Ectodermal cell (in vitro differentiated cells): ENCODE measurements around the gene SLC36A4.
"Not testable (repeated sequence)": the region's sequence is repeated elsewhere in the genome, so short reads cannot be mapped to it uniquely, and the experiment has no call there.

ENCODE experiments used
- H3K27ac ChIP-seq: 2 replicates; pipeline ENCODE4 v1.7.0; 2013; ENCODE audit warnings: mild to moderate bottlenecking, low read depth, low read length; ENCODE audit not compliant: insufficient read depth, poor library complexity, severe bottlenecking
- H3K27me3 ChIP-seq: 2 replicates; pipeline ENCODE4 v1.7.0; 2013; ENCODE audit warnings: mild to moderate bottlenecking, low read length; ENCODE audit not compliant: insufficient read depth, control insufficient read depth, poor library complexity, severe bottlenecking
- H3K36me3 ChIP-seq: one replicate; pipeline ENCODE4 v1.7.0; 2013; ENCODE audit warnings: low read length; ENCODE audit not compliant: control insufficient read depth, insufficient read depth
- H3K4me1 ChIP-seq: one replicate; pipeline ENCODE4 v1.7.0; 2013; ENCODE audit warnings: low read length; ENCODE audit not compliant: control insufficient read depth, insufficient read depth
- H3K4me3 ChIP-seq: 2 replicates; pipeline ENCODE4 v1.7.0; 2013; ENCODE audit warnings: low read depth, low read length, control low read depth; ENCODE audit not compliant: insufficient read depth
- H3K9me3 ChIP-seq: 2 replicates; pipeline ENCODE4 v1.7.0; 2013; ENCODE audit warnings: mild to moderate bottlenecking, low read length, moderate library complexity; ENCODE audit not compliant: control insufficient read depth
- WGBS, 2 experiments: methylation state at CpG; one replicate each; pipeline ENCODE4 v1.1.7; 2013; ENCODE audit warnings: missing lambda C conversion rate in 2 of 2; 5-methylcytosine and 5-hydroxymethylcytosine counted together

Gene SLC36A4

GRCh38 chr11:93194673-93195291, 3.0 kb downstream of the SLC36A4 start:
- Histone ChIP-seq H3K27ac (no peak overlapping the region), H3K4me3 (no peak overlapping the region), H3K9me3 (no peaks in the 10 kb centered on the region), H3K36me3 (no peaks in the 10 kb centered on the region), H3K27me3 (no peaks in the 10 kb centered on the region), H3K4me1 (peaks cover 9% of the 10 kb centered on the region)
- 80 to 100% methylated on average over 1 of the region's 1 CpG for WGBS, 2 experiments

DNA sequence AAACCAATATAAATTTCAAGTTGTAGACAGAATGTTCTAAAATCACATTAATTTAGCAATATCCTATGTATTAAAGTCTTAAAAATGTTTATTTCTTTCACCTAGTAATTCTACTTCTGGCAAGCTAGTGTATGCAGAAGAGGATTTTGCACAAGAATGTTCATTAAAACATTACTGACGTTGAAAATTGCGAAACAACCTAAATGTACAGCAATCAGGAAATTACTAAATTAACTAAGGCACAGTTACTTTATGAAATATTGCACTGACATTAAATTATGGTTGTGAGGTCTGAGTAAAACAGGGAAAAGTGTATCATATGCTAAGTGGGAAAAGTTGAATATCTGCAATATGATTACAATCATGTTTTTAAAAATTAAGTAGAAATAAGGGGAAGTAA, 4.1 kb downstream of the SLC36A4 start:
- Histone ChIP-seq H3K4me3 (no peak overlapping the region), H3K4me1 (peaks cover 9% of the 10 kb centered on the region), H3K27me3 (no peaks in the 10 kb centered on the region), H3K9me3 (no peaks in the 10 kb centered on the region), H3K36me3 (peaks cover 2% of the 10 kb centered on the region), H3K27ac (no peak overlapping the region)
- 96% methylated on average over 2 of the region's 2 CpGs; no CpG with 5 or more reads in 1 of the 2 experiments for WGBS, 2 experiments

GRCh38 chr11:93192163-93192562, 5.6 kb downstream of the SLC36A4 start:
- WGBS, 2 experiments: 51 to 52% methylated on average over 4 of the region's 5 CpGs
- Histone ChIP-seq H3K4me3 (no peak overlapping the region), H3K36me3 (peaks cover 7% of the 10 kb centered on the region), H3K9me3 (no peaks in the 10 kb centered on the region), H3K27ac (no peak overlapping the region), H3K27me3 (no peaks in the 10 kb centered on the region), H3K4me1 (peaks cover 9% of the 10 kb centered on the region)

GRCh38 chr11:93189462-93189861, 8.3 kb downstream of the SLC36A4 start:
- peaks cover 4% of the 10 kb centered on the region for H3K4me1 ChIP-seq
- H3K27me3 ChIP-seq: no peaks in the 10 kb centered on the region
- WGBS, 2 experiments: no CpG with 5 or more reads among the region's 1 CpG
- no peak overlapping the region for H3K4me3 ChIP-seq
- no peak overlapping the region for H3K27ac ChIP-seq
- H3K36me3 ChIP-seq: peaks cover 10% of the 10 kb centered on the region
- H3K9me3 ChIP-seq: no peaks in the 10 kb centered on the region

DNA sequence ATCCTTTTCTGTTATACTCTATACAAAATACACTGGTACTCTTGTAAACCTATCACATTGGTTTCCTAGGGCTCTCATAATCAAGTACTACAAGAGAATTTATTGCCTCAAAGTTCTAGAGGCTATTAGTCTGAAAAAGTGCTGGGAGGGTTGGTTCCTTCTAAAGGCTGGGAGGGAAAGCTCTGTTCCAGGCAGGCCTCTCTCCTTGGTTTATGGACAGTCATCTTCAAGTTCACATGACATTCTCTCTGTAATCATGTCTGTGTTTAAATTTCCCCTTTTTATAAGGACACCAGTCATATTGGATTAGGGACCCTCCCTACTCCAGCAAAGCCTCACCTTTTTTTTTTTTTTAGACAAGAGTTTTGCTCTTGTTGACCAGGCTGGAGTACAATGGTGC, 9.1 kb downstream of the SLC36A4 start:
- peaks cover 4% of the 10 kb centered on the region for H3K4me1 ChIP-seq
- peaks cover 12% of the 10 kb centered on the region for H3K36me3 ChIP-seq
- H3K27ac ChIP-seq: no peak overlapping the region
- no peaks in the 10 kb centered on the region for H3K9me3 ChIP-seq
- H3K27me3 ChIP-seq: no peaks in the 10 kb centered on the region
- no peak overlapping the region for H3K4me3 ChIP-seq

DNA sequence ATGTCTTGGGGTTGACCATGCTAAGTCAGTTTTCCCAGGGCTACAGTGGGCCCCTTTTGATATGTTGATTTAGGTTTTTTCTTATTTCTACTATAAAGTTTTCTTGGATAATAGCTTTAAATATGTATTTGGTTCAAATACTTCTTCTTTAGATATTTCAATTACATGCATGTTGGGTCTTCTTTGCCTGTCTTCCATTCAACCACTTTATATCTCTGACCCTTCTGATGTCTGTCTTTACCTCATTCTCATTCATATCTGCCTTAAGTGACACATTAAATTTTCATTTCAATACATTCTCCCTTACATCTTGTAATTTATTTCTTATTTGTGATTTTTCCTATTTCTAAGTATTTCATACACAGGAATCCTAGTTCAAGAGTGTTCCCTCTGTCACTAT, 10.5 kb downstream of the SLC36A4 start:
- no peak overlapping the region for H3K4me3 ChIP-seq
- H3K27ac ChIP-seq: no peak overlapping the region
- no peaks in the 10 kb centered on the region for H3K27me3 ChIP-seq
- H3K9me3 ChIP-seq: no peaks in the 10 kb centered on the region
- H3K4me1 ChIP-seq: peaks cover 3% of the 10 kb centered on the region
- peaks cover 12% of the 10 kb centered on the region for H3K36me3 ChIP-seq

DNA sequence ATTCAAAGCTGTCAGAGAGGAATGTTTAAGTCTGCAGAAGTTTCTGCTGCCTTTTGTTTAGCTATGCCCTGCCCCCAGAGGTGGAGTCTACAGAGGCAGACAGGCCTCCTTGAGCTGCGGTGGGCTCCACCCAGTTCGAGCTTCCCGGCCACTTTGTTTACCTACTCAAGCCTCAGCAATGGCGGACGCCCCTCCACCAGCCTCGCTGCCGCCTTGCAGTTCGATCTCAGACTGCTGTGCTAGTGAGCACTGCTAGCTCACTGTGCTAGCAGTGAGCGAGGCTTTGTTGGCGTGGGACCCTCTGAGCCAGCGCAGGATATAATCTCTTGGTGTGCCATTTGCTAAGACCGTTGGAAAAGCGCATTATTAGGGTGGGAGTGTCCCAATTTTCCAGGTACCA, 19.9 kb downstream of the SLC36A4 start:
- H3K9me3 ChIP-seq, H3K27ac ChIP-seq, H3K27me3 ChIP-seq, H3K4me3 ChIP-seq, H3K4me1 ChIP-seq: not testable (repeated sequence)
- 87 to 88% methylated on average over 13 of the region's 13 CpGs for WGBS, 2 experiments
- peaks cover 37% of the 10 kb centered on the region for H3K36me3 ChIP-seq

DNA sequence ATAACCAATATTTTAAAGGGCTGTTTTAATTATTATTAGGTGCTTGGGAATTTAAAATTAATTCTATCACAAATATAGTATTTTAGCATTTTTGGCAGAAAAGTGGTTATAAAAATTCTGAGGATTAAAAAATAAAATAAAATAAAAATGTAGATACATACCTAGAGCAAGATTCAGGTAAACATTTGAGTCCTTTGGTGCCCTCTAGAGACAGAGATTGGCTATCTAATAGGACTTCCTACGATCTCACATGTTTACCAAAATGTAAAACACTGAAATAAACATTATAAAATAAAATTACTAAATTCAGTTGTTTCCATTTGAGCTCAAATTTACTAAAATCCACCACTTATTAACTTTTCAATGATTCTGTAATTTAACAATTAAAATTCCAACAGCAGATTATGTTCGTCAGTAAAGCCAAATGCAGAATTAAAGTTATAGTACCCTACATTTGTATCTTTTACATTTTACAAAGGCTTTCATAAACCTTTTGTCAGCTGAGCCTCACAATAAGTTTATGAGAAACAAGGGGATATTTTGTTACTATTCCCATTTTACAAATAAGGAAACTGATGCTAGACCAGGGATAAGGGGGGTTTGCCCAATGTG, 27.7 kb downstream of the SLC36A4 start:
- Histone ChIP-seq H3K27ac (no peak overlapping the region), H3K36me3 (peaks cover 9% of the 10 kb centered on the region), H3K27me3 (no peaks in the 10 kb centered on the region), H3K4me3 (no peak overlapping the region), H3K9me3 (no peaks in the 10 kb centered on the region), H3K4me1 (no peaks in the 10 kb centered on the region)
- WGBS, 2 experiments: 76 to 81% methylated on average over 2 of the region's 2 CpGs

GRCh38 chr11:93169143-93169542, 28.6 kb downstream of the SLC36A4 start:
- Histone ChIP-seq H3K27me3 (no peaks in the 10 kb centered on the region), H3K4me1 (no peaks in the 10 kb centered on the region), H3K9me3 (no peaks in the 10 kb centered on the region), H3K27ac (no peak overlapping the region), H3K36me3 (peaks cover 12% of the 10 kb centered on the region), H3K4me3 (no peak overlapping the region)
- 91 to 98% methylated on average over 1 to 2 of the region's 2 CpGs for WGBS, 2 experiments

GRCh38 chr11:93166862-93167261, 30.9 kb downstream of the SLC36A4 start:
- Histone ChIP-seq H3K4me1 (no peaks in the 10 kb centered on the region), H3K9me3 (no peaks in the 10 kb centered on the region), H3K27me3 (no peaks in the 10 kb centered on the region), H3K4me3 (no peak overlapping the region), H3K27ac (no peak overlapping the region), H3K36me3 (peaks cover 12% of the 10 kb centered on the region)
- 92 to 97% methylated on average over 2 of the region's 2 CpGs for WGBS, 2 experiments

GRCh38 chr11:93166194-93166593, 31.6 kb downstream of the SLC36A4 start:
- Histone ChIP-seq H3K36me3 (peaks cover 12% of the 10 kb centered on the region), H3K27ac (no peak overlapping the region), H3K4me1 (no peaks in the 10 kb centered on the region), H3K27me3 (no peaks in the 10 kb centered on the region), H3K4me3 (no peak overlapping the region), H3K9me3 (no peaks in the 10 kb centered on the region)
